GM21515 (cell line): Measurements from ENCODE around the gene IGFLR1.

Experiments
- ATAC-seq: cut with Tn5 transposase; IDR thresholded peaks from one replicate; pipeline ENCODE4 v1.9.1; 2021; ENCODE audit not compliant: unreplicated experiment

Gene IGFLR1

GRCh38 chr19:35755550-35756376, 13.5 kb upstream of the IGFLR1 start:
- no peak for ATAC-seq

- ATAC-seq: no peak
These were observed 12.9 kb upstream of the IGFLR1 start for GRCh38 chr19:35755131-35755549.

- ATAC-seq: no peak
These were observed 12.3 kb upstream of the IGFLR1 start for GRCh38 chr19:35754370-35755130.

- ATAC-seq: no peak
These were observed 11.6 kb upstream of the IGFLR1 start for GRCh38 chr19:35753634-35754369.

- no peak for ATAC-seq
These were observed 10.6 kb upstream of the IGFLR1 start for GRCh38 chr19:35752746-35753350.

- ATAC-seq: no peak
These were observed 9.8 kb upstream of the IGFLR1 start for GRCh38 chr19:35751839-35752745.

GRCh38 chr19:35750167-35750566, 7.9 kb upstream of the IGFLR1 start:
- ATAC-seq: no peak

- peak; percentile 59 for ATAC-seq
These were observed 6.1 kb upstream of the IGFLR1 start, which contains the start of gene LIN37 for GRCh38 chr19:35748106-35749020. LIN37 (plus strand) TSS chr19:35748576; CDS start chr19:35748725, 149 bp downstream.

GRCh38 chr19:35746531-35746930, 4.3 kb upstream of the IGFLR1 start:
- no peak for ATAC-seq

- no peak for ATAC-seq
These were observed 3.8 kb upstream of the IGFLR1 start for GRCh38 chr19:35746087-35746462.

GRCh38 chr19:35745328-35746086, 3.3 kb upstream of the IGFLR1 start, which contains the start of the genes PSENEN and U2AF1L4:
PSENEN (plus strand) TSS chr19:35745651; CDS start chr19:35745931, 280 bp downstream.
U2AF1L4 (minus strand) TSS chr19:35745418; CDS start chr19:35745391, 27 bp downstream.
- ATAC-seq: peak; percentile 40

GRCh38 chr19:35744430-35745327, 2.4 kb upstream of the IGFLR1 start:
- ATAC-seq: peak; percentile 27

- no peak for ATAC-seq
These were observed 1.6 kb upstream of the IGFLR1 start for GRCh38 chr19:35743640-35744429.

GRCh38 chr19:35741203-35741515, 1.1 kb downstream of the IGFLR1 start:
- no peak for ATAC-seq

- ATAC-seq: peak; percentile 41
These were observed 1.6 kb downstream of the IGFLR1 start for GRCh38 chr19:35740423-35741202.

GRCh38 chr19:35740108-35740422, 2.2 kb downstream of the IGFLR1 start:
- ATAC-seq: peak; percentile 19
